ENCODE measurements around the gene FAM216A. TPM values are rescaled to one million over a fixed set of nuclear protein-coding genes. Genes with fewer than 3 reads are reported as not detected.

Gene FAM216A
- total and polyA plus RNA-seq, 2 of the 4 experiments (the other 2 are of a cell fraction), result 14.0 to 31.1 TPM

DNA sequence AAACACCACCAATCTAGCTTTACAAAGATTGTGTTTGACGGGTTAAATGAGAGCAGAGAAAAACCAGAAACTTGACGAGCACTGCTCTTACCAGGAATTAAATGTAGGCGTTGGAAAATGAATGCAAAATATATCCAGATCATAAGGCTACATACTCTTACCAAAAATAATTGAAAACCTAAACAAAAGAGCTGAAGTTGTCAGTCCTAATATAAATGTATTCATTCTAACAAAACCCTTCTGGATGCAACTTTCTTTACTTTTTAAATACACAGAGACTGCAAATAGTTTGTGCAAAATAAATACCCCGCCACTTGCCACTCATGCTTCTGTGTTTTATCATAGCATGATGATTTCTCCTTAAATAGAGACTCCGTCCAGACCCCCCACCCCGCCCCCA lies 66.2 kb downstream of the FAM216A start:
- intact Hi-C loops (cut with micrococcal nuclease) (no loop called here), in situ Hi-C loops (cut with MboI; ENCODE audit: low sequenced_read_pairs) (no loop called here), dilution Hi-C loops (cut with HindIII; ENCODE audit: low sequenced_read_pairs, unreplicated experiment) (no loop called here)
- POLR2A ChIA-PET (ENCODE audit: unreplicated experiment), result no interaction called here
- DNase-seq (no peak), ATAC-seq (ENCODE audit: low read depth) (no peak)
- Histone ChIP-seq H4K20me1 (ENCODE audit: insufficient read depth, low read length) (peaks cover 8% of the 10 kb centered on the region; the same call in 1 of the 2 replicates), H3K14ac (replicated peaks; ENCODE audit: low read depth, low read length) (no peak overlapping the region), H2AK5ac (ENCODE audit: low read depth, low read length) (no peak overlapping the region), H4K5ac (ENCODE audit: low read depth, low read length) (no peak overlapping the region), H3K4me2 (ENCODE audit: low read depth, low read length) (no peak overlapping the region), H3K4me1 (ENCODE audit: control insufficient read depth, insufficient read depth, low read length) (peaks cover 15% of the 10 kb centered on the region), H3K9me1 (ENCODE audit: insufficient read depth, low read length) (peaks cover 14% of the 10 kb centered on the region), H3K79me1 (ENCODE audit: low read depth in 1 of 2, low read length in 2 of 2) (peaks cover 26 to 45% of the 10 kb centered on the region in 2 experiments), H3K9me3 (ENCODE audit: control insufficient read depth, insufficient read depth, low read length) (no peaks in the 10 kb centered on the region), H4K91ac (ENCODE audit: insufficient read depth, low read depth, low read length) (no peak overlapping the region), H3K18ac (ENCODE audit: low read depth, low read length) (no peak overlapping the region), H3K27me3 (ENCODE audit: control insufficient read depth, insufficient read depth, low read length) (no peaks in the 10 kb centered on the region), H2BK120ac (ENCODE audit: low read depth, low read length) (no peak overlapping the region), H2BK15ac (ENCODE audit: low read depth, low read length) (no peak overlapping the region), H3K56ac (ENCODE audit: extremely low read depth, insufficient read depth, low read length) (no peak overlapping the region), H2AFZ (replicated peaks; ENCODE audit: low read length, poor library complexity) (no peak overlapping the region), H2AK9ac (replicated peaks; ENCODE audit: low read depth, low read length, poor library complexity) (no peak overlapping the region), H4K8ac (ENCODE audit: low read depth in 2 of 2, low read length in 2 of 2) (no peak overlapping the region), H3K4me3 (ENCODE audit: insufficient read depth, low read depth, low read length) (no peak overlapping the region), H2BK20ac (ENCODE audit: low read depth, low read length) (no peak overlapping the region), H3K9ac (ENCODE audit: low read depth, low read length) (no peak overlapping the region), H3K27ac (ENCODE audit: insufficient read depth, low read length) (no peak overlapping the region), H3K4ac (ENCODE audit: low read depth, low read length) (no peak overlapping the region), H2BK5ac (ENCODE audit: low read depth, low read length, poor library complexity, severe bottlenecking) (no peak overlapping the region), H3K36me3 (ENCODE audit: control insufficient read depth, insufficient read depth, low read length) (peaks cover 19% of the 10 kb centered on the region), H3K23ac (ENCODE audit: low read depth, low read length) (no peak overlapping the region)
- CTCF ChIA-PET, result interaction anchor here (0.5 to 1.0 kb wide), 2 partner anchors 33 to 93 kb away, joined by 4 read pairs; partner anchors contain the start of genes RAD9B and VPS29
- no peak for TF ChIP-seq RAD21 (IDR thresholded peaks at IDR 0.05; ENCODE audit: low read length)
- TF ChIP-seq SMC3 (IDR thresholded peaks at IDR 0.05; ENCODE audit: low read depth, low read length), result no peak
- TF ChIP-seq NFE2L2 (IDR thresholded peaks at IDR 0.05; ENCODE audit: low read depth, low read length), result no peak
- no peak for TF ChIP-seq BHLHE40 (IDR thresholded peaks at IDR 0.05; ENCODE audit: low read depth, low read length)
- no peak for TF ChIP-seq POLR2A (IDR thresholded peaks at IDR 0.05; ENCODE audit: low read depth, low read length)
- TF ChIP-seq MAFK (IDR thresholded peaks at IDR 0.05; ENCODE audit: low read depth, low read length), result no peak
- no TSS peak for BruUV-seq (replicated peaks)
- WGBS, 2 experiments (ENCODE audit: extremely low coverage in 2 of 2, insufficient read length in 1 of 2), result no CpG with 5 or more reads among the region's 6 CpGs

All from IMR-90 (cell line).